Upper lobe of right lung (tissue), 1 donor: ENCODE results near the gene ZCCHC17. TPM values are rescaled to one million over a fixed set of nuclear protein-coding genes. Genes with fewer than 3 reads are reported as not detected.

Experiments used
- ATAC-seq: fragments of 200-7000 bp; cut with Tn5 transposase; one replicate; pipeline ENCODE4 v1.9.1; 2020; ENCODE audit warnings: mild to moderate bottlenecking, moderate library complexity
- DNase-seq: peaks from one replicate; pipeline ENCODE4 v3.0.0-alpha.2; 2020
- H3K27ac ChIP-seq: fragments of 200-600 bp; one replicate; pipeline ENCODE4 v1.8.0; 2022
- H3K27me3 ChIP-seq: fragments of 200-600 bp; one replicate; pipeline ENCODE4 v1.8.0; 2022; ENCODE audit warnings: mild to moderate bottlenecking
- H3K36me3 ChIP-seq: fragments of 200-600 bp; one replicate; pipeline ENCODE4 v1.8.0; 2022
- H3K4me1 ChIP-seq: fragments of 200-600 bp; one replicate; pipeline ENCODE4 v1.8.0; 2022
- H3K4me3 ChIP-seq: fragments of 200-600 bp; one replicate; pipeline ENCODE4 v1.8.0; 2022; ENCODE audit warnings: mild to moderate bottlenecking
- H3K9me3 ChIP-seq: fragments of 200-600 bp; one replicate; pipeline ENCODE4 v1.8.0; 2022
- CTCF ChIP-seq: fragments of 200-600 bp; IDR thresholded peaks from one replicate; pipeline ENCODE4 v1.8.0; 2022; ENCODE audit warnings: antibody characterized with exemption
- intact Hi-C: fragments of 100-400 bp; cut with DNase I; formaldehyde crosslinking; loops from one replicate; pipeline ENCODE4 v1.11.0; 2022
- total RNA-seq: library from RNA; stranded (reverse); fragmentation: NEBNext Ultra II Directional; extraction: Animal tissue kit (Norgen Biotek cat#: 25700); gene quantifications from one replicate; pipeline ENCODE4 v1.2.1, GENCODE V29; 2021
- donor health status: DM: no; HTN: yes; CAD: no; lungs with severe emphysema.

The ZCCHC17 gene
- total RNA-seq, 1 donor from 2014 or later = 16.0 TPM

GRCh38 chr1:31345635-31346034, 48.8 kb downstream of the ZCCHC17 start:
- H3K36me3 ChIP-seq = peaks cover 39% of the 10 kb centered on the region
- H3K27ac ChIP-seq = no peak overlapping the region
- no peaks in the 10 kb centered on the region for H3K27me3 ChIP-seq
- no peaks in the 10 kb centered on the region for H3K4me1 ChIP-seq
- intact Hi-C loops = no loop called here
- H3K4me3 ChIP-seq = no peak overlapping the region
- ATAC-seq = no peak
- no peak for DNase-seq
- H3K9me3 ChIP-seq = no peaks in the 10 kb centered on the region
- no peak for TF ChIP-seq CTCF

GRCh38 chr1:31346785-31347184, 50.0 kb downstream of the ZCCHC17 start:
- no peak for ATAC-seq
- Histone ChIP-seq H3K4me3 (no peak overlapping the region), H3K27me3 (no peaks in the 10 kb centered on the region), H3K27ac (no peak overlapping the region), H3K36me3 (peaks cover 50% of the 10 kb centered on the region), H3K9me3 (no peaks in the 10 kb centered on the region), H3K4me1 (no peaks in the 10 kb centered on the region)
- DNase-seq = no peak
- intact Hi-C loops = no loop called here
- no peak for TF ChIP-seq CTCF

GRCh38 chr1:31348449-31348848, 51.6 kb downstream of the ZCCHC17 start:
- no peak overlapping the region for H3K27ac ChIP-seq
- no peak for TF ChIP-seq CTCF
- peaks cover 51% of the 10 kb centered on the region for H3K36me3 ChIP-seq

GRCh38 chr1:31354283-31354682, 57.5 kb downstream of the ZCCHC17 start:
- intact Hi-C loops = no loop called here
- DNase-seq = no peak
- Histone ChIP-seq H3K36me3 (peaks cover 27% of the 10 kb centered on the region), H3K9me3 (no peaks in the 10 kb centered on the region), H3K27me3 (no peaks in the 10 kb centered on the region), H3K4me3 (no peak overlapping the region), H3K4me1 (no peaks in the 10 kb centered on the region), H3K27ac (no peak overlapping the region)
- no peak for ATAC-seq
- TF ChIP-seq CTCF = no peak

More at GRCh38 chr1:31348449-31348848, 51.6 kb downstream of the ZCCHC17 start:
- intact Hi-C loops = no loop called here
- ATAC-seq (no peak), DNase-seq (no peak)
- H3K9me3 ChIP-seq = no peaks in the 10 kb centered on the region
- H3K4me3 ChIP-seq = no peak overlapping the region
- no peaks in the 10 kb centered on the region for H3K27me3 ChIP-seq
- H3K4me1 ChIP-seq = no peaks in the 10 kb centered on the region

GRCh38 chr1:31356427-31356826, 59.6 kb downstream of the ZCCHC17 start:
- TF ChIP-seq CTCF = no peak
- H3K9me3 ChIP-seq = no peaks in the 10 kb centered on the region
- ATAC-seq (no peak), DNase-seq (no peak)
- H3K27me3 ChIP-seq = no peaks in the 10 kb centered on the region
- peaks cover 9% of the 10 kb centered on the region for H3K36me3 ChIP-seq
- no peak overlapping the region for H3K27ac ChIP-seq
- no peak overlapping the region for H3K4me3 ChIP-seq
- intact Hi-C loops = no loop called here
- H3K4me1 ChIP-seq = no peaks in the 10 kb centered on the region

GRCh38 chr1:31361607-31362006, 64.8 kb downstream of the ZCCHC17 start:
- Histone ChIP-seq H3K36me3 (peaks cover 26% of the 10 kb centered on the region), H3K27me3 (no peaks in the 10 kb centered on the region), H3K4me3 (no peak overlapping the region), H3K4me1 (no peaks in the 10 kb centered on the region), H3K9me3 (no peaks in the 10 kb centered on the region), H3K27ac (no peak overlapping the region)
- no peak for DNase-seq
- no peak for TF ChIP-seq CTCF
- ATAC-seq = no peak
- intact Hi-C loops = no loop called here
